WTC11 (cell line): ENCODE data around the gene ITGAE. TPM values are rescaled to one million over a fixed set of nuclear protein-coding genes. Genes with fewer than 3 reads are reported as not detected.
"Not testable (repeated sequence)": the region's sequence is repeated elsewhere in the genome, so short reads cannot be mapped to it uniquely, and the experiment has no call there.

Experiments
- ATAC-seq: fragments of 200-7000 bp; cut with Tn5 transposase; 2 replicates; pipeline ENCODE4 v1.10.0; 2021; ENCODE audit warnings: mild to moderate bottlenecking, moderate library complexity
- CTCF ChIA-PET: fragments of 300-600 bp; sonication (Branson Sonifier 250); formaldehyde crosslinking; loops from one replicate; lab custom pipeline; 2021; ENCODE audit warnings: antibody characterized with exemption; lab: Charles Lee
- POLR2A ChIA-PET: fragments of 350-600 bp; sonication (Branson Sonifier 250); formaldehyde crosslinking; loops from one replicate; lab custom pipeline; 2021; ENCODE audit warnings: antibody characterized with exemption; lab: Charles Lee
- DNase-seq: peaks from one replicate; pipeline ENCODE4 v3.0.0; 2021; ENCODE audit warnings: low spot score
- H3K27ac Mint-ChIP-seq: 2 replicates; pipeline ENCODE4 v1.8.0; 2021; ENCODE audit warnings: mixed read lengths
- H3K27me3 Mint-ChIP-seq: 2 replicates; pipeline ENCODE4 v1.8.0; 2021; ENCODE audit warnings: low read depth, mild to moderate bottlenecking, moderate library complexity, mixed read lengths
- H3K36me3 Mint-ChIP-seq: 2 replicates; pipeline ENCODE4 v1.8.0; 2021; ENCODE audit warnings: mixed read lengths
- H3K4me1 Mint-ChIP-seq: 2 replicates; pipeline ENCODE4 v1.8.0; 2022; ENCODE audit warnings: mixed read lengths
- H3K4me3 Mint-ChIP-seq: 2 replicates; pipeline ENCODE4 v1.8.0; 2021; ENCODE audit warnings: mild to moderate bottlenecking, moderate library complexity, mixed read lengths
- H3K9me3 Mint-ChIP-seq: 2 replicates; pipeline ENCODE4 v1.8.0; 2021; ENCODE audit warnings: mixed read lengths
- FOXP1 ChIP-seq: sonication (generic); formaldehyde crosslinking; IDR thresholded peaks from 2 replicates; pipeline ENCODE4 v1.8.0; 2022; ENCODE audit warnings: missing genetic modification reagents, mild to moderate bottlenecking, moderate library complexity, borderline replicate concordance
- HMGA2 ChIP-seq: fragments of 250-450 bp; sonication (Bioruptor Pico); IDR thresholded peaks from 2 replicates; pipeline ENCODE4 v1.4.0; 2021; ENCODE audit warnings: mild to moderate bottlenecking, moderate library complexity
- NR3C1 ChIP-seq: sonication (generic); formaldehyde crosslinking; conservative IDR thresholded peaks from 2 replicates; pipeline ENCODE4 v1.8.1; 2023; ENCODE audit warnings: low read depth, mild to moderate bottlenecking, missing genetic modification reagents
- ZNF121 ChIP-seq: sonication (generic); formaldehyde crosslinking; IDR thresholded peaks from 2 replicates; pipeline ENCODE4 v1.8.0; 2023; ENCODE audit warnings: missing genetic modification reagents
- total RNA-seq: library from RNA; stranded (reverse); gene quantifications from 3 replicates; pipeline ENCODE4 v1.2.3, GENCODE V29; 2021
- TF ChIP-seq, protein P1 (sequence below): sonication (generic); formaldehyde crosslinking; IDR thresholded peaks from 2 replicates; pipeline ENCODE4 v1.8.1; 2022; ENCODE audit warnings: missing genetic modification reagents, borderline replicate concordance
- TF ChIP-seq, protein P2 (sequence below): sonication (generic); formaldehyde crosslinking; IDR thresholded peaks from 2 replicates; pipeline ENCODE4 v1.8.1; 2023; ENCODE audit warnings: mild to moderate bottlenecking, missing genetic modification reagents
- TF ChIP-seq, protein P3 (sequence below): fragments of 250-450 bp; sonication (Bioruptor Pico); IDR thresholded peaks from 2 replicates; pipeline ENCODE4 v1.9.0; 2021; ENCODE audit warnings: moderate library complexity, mild to moderate bottlenecking, inconsistent platforms, borderline replicate concordance
- TF ChIP-seq, protein P4 (sequence below): sonication (generic); formaldehyde crosslinking; IDR thresholded peaks from 2 replicates; pipeline ENCODE4 v1.8.1; 2023; ENCODE audit warnings: mild to moderate bottlenecking, missing genetic modification reagents, borderline replicate concordance
- TF ChIP-seq, protein P5 (sequence below): sonication (generic); formaldehyde crosslinking; conservative IDR thresholded peaks from 2 replicates; pipeline ENCODE4 v1.8.1; 2023; ENCODE audit warnings: mild to moderate bottlenecking, low read depth, missing genetic modification reagents, moderate library complexity
- TF ChIP-seq, protein P6 (sequence below): sonication (generic); formaldehyde crosslinking; IDR thresholded peaks from 2 replicates; pipeline ENCODE4 v1.8.1; 2023; ENCODE audit warnings: mild to moderate bottlenecking, moderate library complexity, missing genetic modification reagents

ITGAE gene
- total RNA-seq, 1 experiment from 2014 or later = 19.5 TPM

DNA sequence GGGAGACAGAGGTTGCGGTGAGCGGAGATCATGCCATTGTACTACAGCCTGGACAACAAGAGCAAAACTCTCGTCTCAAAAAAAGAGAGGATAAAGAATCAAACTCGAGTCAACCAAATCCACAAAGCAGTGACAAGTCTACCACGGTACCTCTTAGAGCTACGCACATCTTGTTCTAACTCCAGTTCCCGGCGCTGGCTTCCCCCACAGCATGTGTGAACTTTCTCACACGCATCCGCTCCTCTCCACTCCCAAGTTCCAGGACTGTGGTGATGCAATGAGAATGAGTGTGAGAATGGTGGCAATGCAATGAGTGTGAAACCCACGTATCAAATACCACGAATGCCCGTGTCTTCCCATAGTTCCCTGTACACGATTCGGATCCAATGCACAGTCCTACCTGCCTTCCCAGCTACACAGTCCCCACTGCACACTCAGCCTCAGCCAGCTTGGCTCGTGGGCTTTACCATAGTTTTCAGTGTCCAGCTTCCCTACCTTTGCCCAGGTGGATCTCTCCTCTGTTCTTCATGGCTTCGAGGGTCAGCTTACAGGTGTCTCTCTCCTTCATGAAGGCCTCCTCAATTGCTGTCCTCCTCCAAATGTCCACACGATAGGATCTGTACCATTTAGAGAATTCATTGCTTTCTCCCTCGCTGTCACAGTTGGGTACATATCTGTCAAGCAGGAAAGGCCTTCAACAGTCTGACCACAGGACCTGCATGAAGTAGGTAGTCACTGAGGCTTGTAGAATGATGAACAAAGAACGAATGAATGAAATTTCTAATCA, 95.9 kb downstream of the ITGAE start:
- no peak overlapping the region for H3K4me3 Mint-ChIP-seq
- H3K27me3 Mint-ChIP-seq = no peaks in the 10 kb centered on the region
- peaks cover 16% of the 10 kb centered on the region for H3K9me3 Mint-ChIP-seq
- H3K36me3 Mint-ChIP-seq = peaks cover 16% of the 10 kb centered on the region
- CTCF ChIA-PET = interaction anchor here (1.7 kb wide), 1 partner anchor 23 kb away, joined by 5 read pairs; no protein-coding TSS in a partner anchor
- peak overlapping the region; percentile 12; the same call in 1 of the 2 replicates for H3K27ac Mint-ChIP-seq
- TF ChIP-seq NR3C1 (CRISPR knock-in tag) (no peak), FOXP1 (no peak), HMGA2 (CRISPR knock-in tag) (no peak), ZNF121 (no peak)
- TF ChIP-seq, protein P1, sequence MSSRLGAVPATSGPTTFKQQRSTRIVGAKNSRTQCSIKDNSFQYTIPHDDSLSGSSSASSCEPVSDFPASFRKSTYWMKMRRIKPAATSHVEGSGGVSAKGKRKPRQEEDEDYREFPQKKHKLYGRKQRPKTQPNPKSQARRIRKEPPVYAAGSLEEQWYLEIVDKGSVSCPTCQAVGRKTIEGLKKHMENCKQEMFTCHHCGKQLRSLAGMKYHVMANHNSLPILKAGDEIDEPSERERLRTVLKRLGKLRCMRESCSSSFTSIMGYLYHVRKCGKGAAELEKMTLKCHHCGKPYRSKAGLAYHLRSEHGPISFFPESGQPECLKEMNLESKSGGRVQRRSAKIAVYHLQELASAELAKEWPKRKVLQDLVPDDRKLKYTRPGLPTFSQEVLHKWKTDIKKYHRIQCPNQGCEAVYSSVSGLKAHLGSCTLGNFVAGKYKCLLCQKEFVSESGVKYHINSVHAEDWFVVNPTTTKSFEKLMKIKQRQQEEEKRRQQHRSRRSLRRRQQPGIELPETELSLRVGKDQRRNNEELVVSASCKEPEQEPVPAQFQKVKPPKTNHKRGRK (CRISPR knock-in tag) = no peak
- TF ChIP-seq, protein P2, sequence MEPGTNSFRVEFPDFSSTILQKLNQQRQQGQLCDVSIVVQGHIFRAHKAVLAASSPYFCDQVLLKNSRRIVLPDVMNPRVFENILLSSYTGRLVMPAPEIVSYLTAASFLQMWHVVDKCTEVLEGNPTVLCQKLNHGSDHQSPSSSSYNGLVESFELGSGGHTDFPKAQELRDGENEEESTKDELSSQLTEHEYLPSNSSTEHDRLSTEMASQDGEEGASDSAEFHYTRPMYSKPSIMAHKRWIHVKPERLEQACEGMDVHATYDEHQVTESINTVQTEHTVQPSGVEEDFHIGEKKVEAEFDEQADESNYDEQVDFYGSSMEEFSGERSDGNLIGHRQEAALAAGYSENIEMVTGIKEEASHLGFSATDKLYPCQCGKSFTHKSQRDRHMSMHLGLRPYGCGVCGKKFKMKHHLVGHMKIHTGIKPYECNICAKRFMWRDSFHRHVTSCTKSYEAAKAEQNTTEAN (CRISPR knock-in tag) = no peak
- TF ChIP-seq, protein P3, sequence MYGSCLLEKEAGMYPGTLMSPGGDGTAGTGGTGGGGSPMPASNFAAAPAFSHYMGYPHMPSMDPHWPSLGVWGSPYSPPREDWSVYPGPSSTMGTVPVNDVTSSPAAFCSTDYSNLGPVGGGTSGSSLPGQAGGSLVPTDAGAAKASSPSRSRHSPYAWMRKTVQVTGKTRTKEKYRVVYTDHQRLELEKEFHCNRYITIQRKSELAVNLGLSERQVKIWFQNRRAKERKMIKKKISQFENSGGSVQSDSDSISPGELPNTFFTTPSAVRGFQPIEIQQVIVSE = no peak
- TF ChIP-seq, protein P4, sequence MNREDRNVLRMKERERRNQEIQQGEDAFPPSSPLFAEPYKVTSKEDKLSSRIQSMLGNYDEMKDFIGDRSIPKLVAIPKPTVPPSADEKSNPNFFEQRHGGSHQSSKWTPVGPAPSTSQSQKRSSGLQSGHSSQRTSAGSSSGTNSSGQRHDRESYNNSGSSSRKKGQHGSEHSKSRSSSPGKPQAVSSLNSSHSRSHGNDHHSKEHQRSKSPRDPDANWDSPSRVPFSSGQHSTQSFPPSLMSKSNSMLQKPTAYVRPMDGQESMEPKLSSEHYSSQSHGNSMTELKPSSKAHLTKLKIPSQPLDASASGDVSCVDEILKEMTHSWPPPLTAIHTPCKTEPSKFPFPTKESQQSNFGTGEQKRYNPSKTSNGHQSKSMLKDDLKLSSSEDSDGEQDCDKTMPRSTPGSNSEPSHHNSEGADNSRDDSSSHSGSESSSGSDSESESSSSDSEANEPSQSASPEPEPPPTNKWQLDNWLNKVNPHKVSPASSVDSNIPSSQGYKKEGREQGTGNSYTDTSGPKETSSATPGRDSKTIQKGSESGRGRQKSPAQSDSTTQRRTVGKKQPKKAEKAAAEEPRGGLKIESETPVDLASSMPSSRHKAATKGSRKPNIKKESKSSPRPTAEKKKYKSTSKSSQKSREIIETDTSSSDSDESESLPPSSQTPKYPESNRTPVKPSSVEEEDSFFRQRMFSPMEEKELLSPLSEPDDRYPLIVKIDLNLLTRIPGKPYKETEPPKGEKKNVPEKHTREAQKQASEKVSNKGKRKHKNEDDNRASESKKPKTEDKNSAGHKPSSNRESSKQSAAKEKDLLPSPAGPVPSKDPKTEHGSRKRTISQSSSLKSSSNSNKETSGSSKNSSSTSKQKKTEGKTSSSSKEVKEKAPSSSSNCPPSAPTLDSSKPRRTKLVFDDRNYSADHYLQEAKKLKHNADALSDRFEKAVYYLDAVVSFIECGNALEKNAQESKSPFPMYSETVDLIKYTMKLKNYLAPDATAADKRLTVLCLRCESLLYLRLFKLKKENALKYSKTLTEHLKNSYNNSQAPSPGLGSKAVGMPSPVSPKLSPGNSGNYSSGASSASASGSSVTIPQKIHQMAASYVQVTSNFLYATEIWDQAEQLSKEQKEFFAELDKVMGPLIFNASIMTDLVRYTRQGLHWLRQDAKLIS (CRISPR knock-in tag) = no peak
- TF ChIP-seq, protein P5, sequence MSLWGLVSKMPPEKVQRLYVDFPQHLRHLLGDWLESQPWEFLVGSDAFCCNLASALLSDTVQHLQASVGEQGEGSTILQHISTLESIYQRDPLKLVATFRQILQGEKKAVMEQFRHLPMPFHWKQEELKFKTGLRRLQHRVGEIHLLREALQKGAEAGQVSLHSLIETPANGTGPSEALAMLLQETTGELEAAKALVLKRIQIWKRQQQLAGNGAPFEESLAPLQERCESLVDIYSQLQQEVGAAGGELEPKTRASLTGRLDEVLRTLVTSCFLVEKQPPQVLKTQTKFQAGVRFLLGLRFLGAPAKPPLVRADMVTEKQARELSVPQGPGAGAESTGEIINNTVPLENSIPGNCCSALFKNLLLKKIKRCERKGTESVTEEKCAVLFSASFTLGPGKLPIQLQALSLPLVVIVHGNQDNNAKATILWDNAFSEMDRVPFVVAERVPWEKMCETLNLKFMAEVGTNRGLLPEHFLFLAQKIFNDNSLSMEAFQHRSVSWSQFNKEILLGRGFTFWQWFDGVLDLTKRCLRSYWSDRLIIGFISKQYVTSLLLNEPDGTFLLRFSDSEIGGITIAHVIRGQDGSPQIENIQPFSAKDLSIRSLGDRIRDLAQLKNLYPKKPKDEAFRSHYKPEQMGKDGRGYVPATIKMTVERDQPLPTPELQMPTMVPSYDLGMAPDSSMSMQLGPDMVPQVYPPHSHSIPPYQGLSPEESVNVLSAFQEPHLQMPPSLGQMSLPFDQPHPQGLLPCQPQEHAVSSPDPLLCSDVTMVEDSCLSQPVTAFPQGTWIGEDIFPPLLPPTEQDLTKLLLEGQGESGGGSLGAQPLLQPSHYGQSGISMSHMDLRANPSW = no peak
- TF ChIP-seq, protein P6, sequence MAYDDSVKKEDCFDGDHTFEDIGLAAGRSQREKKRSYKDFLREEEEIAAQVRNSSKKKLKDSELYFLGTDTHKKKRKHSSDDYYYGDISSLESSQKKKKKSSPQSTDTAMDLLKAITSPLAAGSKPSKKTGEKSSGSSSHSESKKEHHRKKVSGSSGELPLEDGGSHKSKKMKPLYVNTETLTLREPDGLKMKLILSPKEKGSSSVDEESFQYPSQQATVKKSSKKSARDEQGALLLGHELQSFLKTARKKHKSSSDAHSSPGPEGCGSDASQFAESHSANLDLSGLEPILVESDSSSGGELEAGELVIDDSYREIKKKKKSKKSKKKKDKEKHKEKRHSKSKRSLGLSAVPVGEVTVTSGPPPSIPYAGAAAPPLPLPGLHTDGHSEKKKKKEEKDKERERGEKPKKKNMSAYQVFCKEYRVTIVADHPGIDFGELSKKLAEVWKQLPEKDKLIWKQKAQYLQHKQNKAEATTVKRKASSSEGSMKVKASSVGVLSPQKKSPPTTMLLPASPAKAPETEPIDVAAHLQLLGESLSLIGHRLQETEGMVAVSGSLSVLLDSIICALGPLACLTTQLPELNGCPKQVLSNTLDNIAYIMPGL (CRISPR knock-in tag) = no peak
- POLR2A ChIA-PET = no interaction called here
- H3K4me1 Mint-ChIP-seq = no peaks in the 10 kb centered on the region; the same call in 1 of the 2 replicates
- no peak for ATAC-seq
- DNase-seq = no peak

DNA sequence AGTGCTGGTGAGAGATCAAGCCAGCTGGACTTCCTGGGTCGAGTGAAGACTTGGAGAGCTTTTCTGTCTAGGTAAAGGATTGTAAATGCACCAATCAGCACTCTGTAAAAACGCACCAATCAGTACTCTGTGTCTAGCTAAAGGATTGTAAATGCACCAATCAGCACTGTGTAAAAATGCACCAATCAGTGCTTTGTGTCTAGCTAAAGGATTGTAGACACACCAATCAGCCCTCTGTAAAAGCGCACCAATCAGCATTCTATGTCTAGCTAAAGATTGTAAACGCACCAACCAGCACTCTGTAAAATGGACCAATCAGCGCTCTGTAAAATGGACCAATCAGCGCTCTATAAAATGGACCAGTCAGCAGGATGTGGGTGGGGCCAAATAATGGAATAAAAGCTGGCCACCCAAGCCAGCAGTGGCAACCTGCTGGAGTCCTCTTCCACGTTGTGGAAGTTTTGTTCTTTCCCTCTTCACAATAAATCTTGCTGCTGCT, 98.9 kb downstream of the ITGAE start:
- ATAC-seq, DNase-seq, CTCF ChIA-PET, POLR2A ChIA-PET, H3K4me3 Mint-ChIP-seq, H3K4me1 Mint-ChIP-seq, H3K27ac Mint-ChIP-seq: not testable (repeated sequence)
- H3K27me3 Mint-ChIP-seq = peaks cover 15% of the 10 kb centered on the region; the same call in 1 of the 2 replicates
- H3K9me3 Mint-ChIP-seq = peaks cover 23% of the 10 kb centered on the region
- peaks cover 16% of the 10 kb centered on the region for H3K36me3 Mint-ChIP-seq
